GM12891 (cell line): ENCODE measurements around the gene MDC1.

ENCODE experiments used
- PAX5 ChIP-seq: IDR thresholded peaks from 2 replicates; pipeline ENCODE4 v1.6.1; 2011; ENCODE audit warnings: low read length, moderate library complexity, mild to moderate bottlenecking; ENCODE audit not compliant: insufficient read depth, severe bottlenecking
- POLR2A ChIP-seq: IDR thresholded peaks from 2 replicates; pipeline ENCODE4 v1.6.1; 2011; ENCODE audit warnings: low read depth, low read length, control low read depth
- POLR2AphosphoS5 ChIP-seq: IDR thresholded peaks from 2 replicates; pipeline ENCODE4 v1.6.1; 2011; ENCODE audit warnings: low read depth, low read length, control low read depth
- POU2F2 ChIP-seq: IDR thresholded peaks from 2 replicates; pipeline ENCODE4 v1.6.1; 2011; ENCODE audit warnings: low read depth, mild to moderate bottlenecking, control low read depth, low read length, moderate library complexity
- SPI1 ChIP-seq: IDR thresholded peaks from 2 replicates; pipeline ENCODE4 v1.6.1; 2011; ENCODE audit warnings: low read depth, low read length, control low read depth
- TAF1 ChIP-seq: IDR thresholded peaks from 2 replicates; pipeline ENCODE4 v1.6.1; 2011; ENCODE audit warnings: low read depth, low read length, control low read depth

GRCh38 chr6:30654798-30655742 lies 62.0 kb downstream of the MDC1 start:
- no peak for TF ChIP-seq POLR2A
- no peak for TF ChIP-seq POLR2AphosphoS5
- TF ChIP-seq TAF1 = no peak
- no peak for TF ChIP-seq SPI1
- TF ChIP-seq PAX5 = no peak
- no peak for TF ChIP-seq POU2F2
